Posterior vena cava (tissue), 2 donors: ENCODE data around the gene PSMD6. TPM values are rescaled to one million over a fixed set of nuclear protein-coding genes. Genes with fewer than 3 reads are reported as not detected.

Experiments used
- DNase-seq: peaks from one replicate; pipeline ENCODE4 v3.0.0-alpha.2; 2020; ENCODE audit warnings: low spot score
- intact Hi-C, 2 donors: fragments of 100-400 bp; cut with DNase I; formaldehyde crosslinking; loops; one replicate each; pipeline versions ENCODE4 v1.14.1 to v1.14.2; 2022 to 2023
- total RNA-seq, 2 donors: library from RNA; stranded (reverse); fragmentation: NEBNext Ultra II Directional; extraction: Animal tissue kit (Norgen Biotek cat#: 25700); gene quantifications; one replicate each; pipeline ENCODE4 v1.2.1, GENCODE V29; 2021
- donor health status: DM: yes; HTN: yes; CAD: no.
- donor health status: DM: yes; HTN: yes; CAD: no.

The PSMD6 gene
- total RNA-seq, 2 donors from 2014 or later = 53.3 to 62.7 TPM

DNA sequence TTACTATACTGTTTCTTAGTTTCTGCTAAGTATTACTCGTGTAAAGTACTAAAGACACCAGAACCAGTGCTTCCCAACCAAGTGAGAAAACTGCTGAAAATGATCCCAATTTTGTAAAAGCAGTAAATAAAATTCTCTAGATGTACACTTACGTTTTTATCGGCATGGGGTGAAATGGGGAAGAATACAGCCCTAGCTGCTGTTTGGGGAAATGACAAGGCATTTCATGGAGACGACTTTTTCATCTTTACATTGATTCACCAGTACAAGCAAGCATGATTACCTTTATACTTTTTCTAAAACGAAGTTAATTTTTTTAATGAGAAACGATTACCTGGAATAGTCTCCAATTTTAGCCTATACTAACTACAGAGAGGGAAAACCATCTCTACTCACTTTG, 1.4 kb downstream of the PSMD6 start:
- intact Hi-C loops = loop anchor here in 1 of 2 donors (5.0 kb wide), 2 partner anchors 190 to 650 kb away; no protein-coding TSS in a partner anchor
- DNase-seq = no peak

DNA sequence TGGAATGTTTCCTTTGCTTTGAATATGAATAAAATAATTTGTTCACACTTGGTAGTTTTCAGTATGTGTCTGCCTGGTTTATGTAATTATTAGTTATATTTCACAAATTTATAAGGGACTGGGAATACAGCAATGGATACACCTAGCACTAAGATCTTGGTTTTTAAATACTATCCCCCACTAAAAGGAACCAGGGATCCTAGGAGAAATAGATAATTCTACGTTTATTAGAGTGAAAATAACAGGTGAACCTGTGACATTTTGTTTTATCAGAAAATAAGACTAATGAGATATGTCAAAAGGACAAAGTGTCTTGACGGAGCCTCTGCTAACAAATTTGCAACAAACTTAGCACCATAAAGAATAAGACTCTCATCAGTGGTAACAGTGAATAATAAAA, 3.4 kb downstream of the PSMD6 start:
- intact Hi-C loops = loop anchor here in 1 of 2 donors (5.0 kb wide), 2 partner anchors 192 to 648 kb away; no protein-coding TSS in a partner anchor
- DNase-seq = no peak

DNA sequence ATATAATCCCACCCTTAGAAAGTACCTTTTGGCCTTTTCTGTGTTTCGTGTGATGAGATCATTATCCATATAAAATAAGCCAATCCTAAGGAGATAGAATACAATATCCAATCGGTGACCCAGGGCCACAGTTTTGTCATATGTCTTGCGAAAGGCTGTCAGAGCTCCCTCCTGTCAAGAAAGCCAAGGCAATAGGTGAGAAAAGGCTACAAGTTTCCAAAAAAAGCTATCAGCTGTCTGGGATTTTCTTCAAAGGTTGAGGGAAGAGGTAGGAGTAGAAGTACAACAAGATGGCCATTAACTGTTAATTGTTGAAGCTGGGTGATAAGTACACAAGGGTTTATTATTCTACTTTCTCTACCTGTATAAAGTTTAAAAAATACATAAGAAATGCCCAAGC, 4.0 kb downstream of the PSMD6 start:
- intact Hi-C loops = no loop called here
- no peak for DNase-seq

DNA sequence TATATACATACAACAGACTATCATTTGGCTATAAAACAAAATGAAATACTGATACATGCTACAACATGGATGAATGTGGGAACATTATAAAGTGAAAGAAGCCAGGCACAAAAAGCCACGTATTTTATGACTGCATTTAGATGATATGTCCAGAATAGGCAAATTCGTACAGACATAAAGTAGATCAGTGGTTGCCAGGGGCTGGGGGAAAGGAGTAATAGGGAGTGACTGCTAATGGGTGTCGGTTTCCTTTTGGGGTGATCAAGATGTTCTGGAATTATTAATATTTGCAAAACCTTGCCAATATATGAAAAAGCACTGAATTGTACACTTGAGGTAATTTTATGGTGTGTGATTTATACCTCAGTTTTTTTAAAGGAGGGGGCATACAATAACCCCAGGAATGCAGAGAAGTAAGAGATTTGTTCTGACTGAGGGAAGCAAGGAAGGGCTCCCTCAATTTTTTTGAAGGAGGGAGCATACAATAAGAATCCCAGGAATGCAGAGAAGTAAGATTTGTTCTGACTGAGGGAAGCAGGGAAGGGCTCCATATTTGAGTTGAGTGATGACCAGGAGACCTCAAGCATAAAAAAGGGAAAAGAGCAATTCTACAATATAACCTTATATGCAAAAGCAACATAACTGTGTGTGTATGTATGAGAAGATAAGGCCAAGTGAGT, 6.2 kb downstream of the PSMD6 start:
- DNase-seq = no peak
- intact Hi-C loops = no loop called here

DNA sequence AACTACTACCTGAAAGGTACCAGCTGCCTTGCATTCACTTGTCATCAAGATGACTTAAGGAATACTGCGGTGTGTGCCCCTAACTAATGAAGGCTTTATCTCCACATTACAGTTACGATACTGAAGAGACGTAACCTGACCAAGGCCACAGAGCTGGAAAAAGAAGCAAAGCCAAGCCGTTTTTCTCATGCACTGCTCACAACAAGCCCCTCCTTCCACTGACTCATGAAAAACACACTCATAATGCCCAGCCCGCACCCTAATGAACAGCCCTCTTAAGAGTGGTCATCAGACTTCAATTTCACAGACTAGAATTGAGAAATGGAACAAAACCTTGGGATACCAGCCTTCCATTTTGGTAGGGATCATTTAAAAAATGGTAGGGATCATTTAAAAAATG, 11.6 kb downstream of the PSMD6 start:
- intact Hi-C loops = no loop called here

DNA sequence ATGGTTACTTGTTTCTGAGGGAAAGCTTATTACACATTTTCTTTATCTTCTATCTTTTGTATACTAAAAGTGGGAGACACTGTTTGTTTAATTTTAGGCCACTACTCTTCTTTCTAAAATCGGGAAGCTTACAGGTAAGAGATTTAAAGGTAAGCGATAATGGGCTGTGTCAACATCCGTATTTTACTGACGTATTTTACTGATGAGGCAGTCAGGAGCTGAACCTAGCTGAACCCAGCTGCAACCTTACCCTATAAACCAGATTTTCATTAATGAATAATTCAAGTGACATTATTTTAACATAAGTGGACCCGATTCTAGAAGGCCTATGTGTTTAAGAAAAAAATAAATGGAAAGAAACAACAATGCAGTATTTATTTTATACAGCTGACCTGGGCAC, 13.1 kb downstream of the PSMD6 start:
- intact Hi-C loops = no loop called here
- no peak for DNase-seq

More for the DNA sequence above, 11.6 kb downstream of the PSMD6 start:
- DNase-seq = no peak

DNA sequence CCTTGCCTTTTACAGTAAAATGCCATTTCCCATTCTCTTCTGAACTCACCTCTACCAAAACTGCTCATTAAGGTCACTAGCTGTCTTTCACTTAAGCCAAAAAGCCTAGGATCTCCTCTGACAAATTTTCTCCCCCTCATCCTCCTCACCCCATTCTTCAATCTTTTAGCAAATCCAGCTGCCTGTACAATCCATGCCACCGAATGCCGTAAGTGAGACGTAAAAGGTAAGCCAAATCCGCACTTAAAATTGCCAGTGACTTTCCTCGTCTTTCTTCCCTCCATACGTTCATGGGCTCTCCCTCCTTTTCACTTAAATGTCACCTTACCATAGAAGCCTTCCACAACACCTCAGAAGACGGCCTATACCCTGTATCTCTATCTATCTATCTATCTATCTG, 13.8 kb downstream of the PSMD6 start:
- intact Hi-C loops = no loop called here
- no peak for DNase-seq

DNA sequence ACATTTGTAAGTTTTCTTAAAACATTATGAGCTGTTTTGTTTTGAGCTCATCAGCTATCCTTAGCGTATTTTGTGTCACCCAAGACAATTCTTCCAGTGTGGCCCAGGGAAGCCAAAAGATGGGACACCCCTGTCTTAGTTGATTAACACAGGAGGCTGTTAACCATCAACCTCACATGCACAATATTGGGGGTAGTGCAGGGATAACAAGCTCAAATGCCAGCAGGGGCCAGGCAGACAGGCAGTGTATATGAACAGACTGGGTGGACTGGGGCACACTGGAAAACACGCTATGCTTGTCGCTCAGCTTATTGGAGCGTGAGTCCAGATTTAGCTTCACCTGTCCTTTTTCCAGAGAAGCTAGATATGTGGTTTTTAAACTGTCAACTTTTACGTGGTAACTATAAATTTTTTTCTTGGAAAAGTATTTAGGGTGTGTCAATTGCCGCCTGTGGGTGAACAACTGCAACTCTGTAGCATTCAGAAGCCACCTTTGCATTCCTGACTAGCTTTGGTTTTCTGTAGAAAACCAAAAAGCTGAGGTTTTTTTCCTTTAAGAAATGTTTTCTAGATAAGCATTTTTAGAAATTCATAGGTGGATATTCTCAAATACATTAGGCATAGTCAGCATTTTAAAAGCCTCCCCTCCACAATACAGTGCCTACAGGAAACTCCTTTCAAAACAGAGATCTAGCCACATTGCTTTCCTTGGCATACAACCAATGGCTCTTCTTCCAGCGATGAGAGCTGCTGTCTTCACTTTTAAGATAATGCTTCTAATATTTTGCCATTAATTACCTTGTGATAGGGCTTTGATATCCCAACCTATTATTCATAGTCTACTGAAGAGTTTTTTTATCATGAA, 14.6 kb downstream of the PSMD6 start:
- no peak for DNase-seq
- intact Hi-C loops = no loop called here

DNA sequence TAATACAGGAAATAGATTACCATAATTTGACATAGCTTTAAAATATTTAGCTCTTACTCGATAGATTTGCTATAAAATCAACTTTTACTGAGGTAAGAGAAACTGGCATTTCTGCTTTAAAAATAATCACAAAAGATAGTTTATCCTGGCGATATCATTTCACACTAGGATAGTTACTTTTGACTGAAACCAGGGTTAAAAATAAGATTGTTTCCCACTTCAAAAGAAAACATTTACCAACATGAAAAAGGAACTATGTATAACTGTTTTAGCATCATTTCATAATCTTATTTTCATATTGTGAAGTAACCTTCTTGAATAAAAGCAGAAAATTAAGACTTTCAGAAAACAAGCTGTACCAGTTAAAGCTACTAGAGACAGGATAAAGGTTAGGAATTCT, 15.3 kb downstream of the PSMD6 start:
- intact Hi-C loops = no loop called here
- no peak for DNase-seq

DNA sequence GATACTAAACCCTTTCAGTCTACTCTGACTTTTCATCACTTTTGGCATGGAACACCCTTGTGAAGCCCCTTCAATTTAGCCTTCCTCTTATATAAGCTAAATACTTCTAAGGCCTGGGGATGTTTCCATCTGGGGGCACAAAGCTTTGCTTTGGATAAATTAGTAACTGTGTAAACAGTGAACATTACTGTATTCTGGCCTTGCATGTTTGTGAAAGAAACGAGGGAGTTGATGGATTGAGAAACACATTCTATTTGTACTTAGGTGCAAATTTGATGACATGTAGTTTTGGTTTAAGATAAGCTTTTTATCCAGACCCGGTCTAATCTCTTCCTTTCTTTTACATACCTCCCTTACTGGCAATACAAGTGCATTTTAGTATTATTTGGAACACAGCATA, 19.7 kb downstream of the PSMD6 start:
- intact Hi-C loops = no loop called here
- no peak for DNase-seq

DNA sequence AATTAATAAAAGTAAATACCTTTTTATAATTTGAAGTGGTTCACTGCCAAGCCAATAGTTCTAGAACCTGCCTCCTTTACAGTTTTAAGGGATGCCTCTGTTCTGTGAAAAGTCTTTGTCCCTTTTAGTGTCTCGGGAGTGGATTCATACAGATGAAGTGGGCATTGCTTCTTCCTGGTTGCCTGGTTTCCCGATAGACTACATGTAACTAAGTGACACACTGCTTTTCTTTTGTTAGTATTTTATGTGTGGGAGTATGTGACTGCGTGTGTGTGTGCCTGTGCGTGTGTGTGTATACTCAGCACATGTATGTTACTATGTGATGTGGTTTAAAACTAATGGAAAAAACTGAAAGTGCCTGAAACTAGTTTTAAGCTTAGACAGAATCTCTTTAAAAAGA, 21.1 kb downstream of the PSMD6 start:
- DNase-seq = no peak
- intact Hi-C loops = no loop called here

DNA sequence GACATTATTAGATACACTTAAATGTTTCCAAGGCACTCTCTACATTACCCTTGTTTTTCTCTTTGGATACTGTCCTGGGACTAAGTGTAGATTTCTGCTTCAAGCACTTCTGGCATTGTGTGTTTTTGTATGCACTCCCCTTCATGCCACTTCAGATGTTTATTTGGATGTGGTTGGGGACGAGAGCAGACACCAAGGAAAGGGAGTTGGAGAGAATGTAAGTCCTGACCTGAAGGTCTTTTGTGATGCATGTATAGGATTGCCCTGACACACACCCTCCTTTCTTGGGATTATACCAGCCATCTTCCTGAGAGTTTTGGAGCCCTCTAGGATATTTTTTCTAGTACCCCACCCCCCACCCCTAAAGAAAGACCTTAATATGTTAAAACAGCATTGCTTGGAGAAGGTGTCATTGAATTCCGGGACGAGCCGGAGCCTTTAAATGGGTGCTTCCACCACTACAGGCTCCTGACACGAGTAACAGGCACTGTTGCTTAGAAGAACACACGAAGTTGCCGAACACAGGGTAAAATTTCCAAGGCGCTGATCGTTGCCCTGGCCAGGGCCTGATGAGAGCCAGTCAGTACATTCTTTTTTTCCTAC, 22.7 kb downstream of the PSMD6 start:
- intact Hi-C loops = no loop called here
- no peak for DNase-seq

DNA sequence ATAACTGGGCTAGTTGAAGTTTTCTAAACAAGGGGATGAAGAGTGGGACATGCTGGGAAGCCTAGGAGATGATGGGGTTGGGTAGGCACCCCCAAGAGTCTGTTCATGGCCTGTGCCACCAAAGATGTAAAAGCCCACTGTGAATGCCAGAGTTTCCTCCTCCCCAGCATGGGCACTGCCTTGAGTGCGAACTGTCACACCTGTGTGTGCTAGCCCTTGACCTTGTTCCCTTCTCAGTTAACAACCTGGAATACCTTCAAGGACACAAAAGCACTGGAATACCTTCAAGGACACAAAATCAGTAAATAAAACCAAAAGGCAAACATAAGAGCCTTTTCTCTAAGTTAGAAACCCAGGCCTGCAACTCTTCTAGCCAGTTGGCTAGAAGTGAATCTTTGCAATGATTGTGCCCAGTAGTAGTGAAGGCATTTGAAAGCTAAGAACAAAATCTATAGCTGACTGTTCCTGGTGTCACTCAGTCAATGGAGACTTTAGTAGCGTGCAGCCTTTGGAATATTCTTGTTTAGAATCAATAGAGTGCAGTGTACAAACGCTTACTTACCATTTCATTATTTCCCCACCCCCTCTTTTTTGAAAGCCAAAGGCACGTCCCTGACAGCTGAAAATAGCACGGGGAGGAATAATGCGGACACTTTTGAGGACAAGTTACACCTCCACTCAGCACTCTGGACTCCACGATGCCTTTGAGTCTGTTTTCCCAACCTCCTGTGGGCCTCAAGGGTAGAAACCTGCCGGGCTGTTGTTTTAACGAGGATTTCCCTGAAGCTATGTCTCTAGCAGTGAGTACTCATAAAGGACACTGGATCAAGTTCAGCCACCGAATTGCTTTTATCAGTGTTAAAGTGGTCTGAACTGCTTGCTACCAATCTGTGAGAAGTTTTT, 24.2 kb downstream of the PSMD6 start:
- no peak for DNase-seq
- intact Hi-C loops = loop anchor here (10.0 kb wide), 1 partner anchor 84 kb away; the partner anchor contains the start of gene SCAANT1 (in 2 of the 2)

DNA sequence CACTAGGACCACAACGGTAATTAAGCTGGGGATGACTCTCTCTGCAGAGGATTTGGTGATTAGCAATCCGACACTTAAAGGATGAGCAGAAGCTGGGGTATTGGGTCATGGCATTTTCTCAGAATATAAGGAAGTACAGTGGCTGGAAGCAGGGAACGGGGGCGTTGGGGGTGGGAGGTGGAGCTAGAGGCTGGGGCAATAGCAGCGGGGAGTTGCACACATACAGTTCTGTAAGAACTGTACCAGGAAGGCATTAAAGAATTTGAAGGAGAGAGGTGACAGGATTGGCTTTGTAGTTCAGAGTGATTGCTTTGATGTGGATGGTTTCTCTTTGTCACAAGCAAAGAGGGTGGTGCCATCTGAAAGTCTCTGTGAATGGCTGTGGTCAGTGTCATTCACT, 28.2 kb downstream of the PSMD6 start:
- intact Hi-C loops = loop anchor here (2.0 to 10.0 kb wide), 2 partner anchors 18 to 80 kb away; partner anchors contain the start of gene SCAANT1 (in 2 of the 2)
- no peak for DNase-seq

DNA sequence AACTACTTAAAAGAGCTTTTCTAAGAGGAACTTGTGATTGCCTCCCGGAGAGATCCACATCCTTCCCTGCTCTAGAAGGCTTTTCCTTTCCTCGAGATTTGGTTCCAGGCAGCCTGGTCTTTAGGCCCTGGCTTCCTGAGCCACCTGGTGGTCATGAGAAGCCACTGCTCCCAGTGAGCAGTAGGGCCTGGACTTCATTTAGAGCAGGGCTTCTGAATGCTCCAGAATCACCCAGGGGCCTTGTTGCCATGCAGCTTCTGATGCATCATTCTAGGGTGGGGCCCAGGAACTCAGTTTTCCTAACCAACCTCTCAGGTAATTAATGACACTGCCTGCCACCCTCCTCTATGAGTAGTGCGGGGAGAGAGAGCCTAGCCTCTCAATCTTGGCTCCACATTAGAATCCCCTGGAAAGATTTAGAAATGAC, 29.6 kb downstream of the PSMD6 start:
- intact Hi-C loops = loop anchor here (2.0 to 10.0 kb wide), 2 partner anchors 17 to 79 kb away; partner anchors contain the start of gene SCAANT1 (in 2 of the 2)
- DNase-seq = peak; percentile 85

DNA sequence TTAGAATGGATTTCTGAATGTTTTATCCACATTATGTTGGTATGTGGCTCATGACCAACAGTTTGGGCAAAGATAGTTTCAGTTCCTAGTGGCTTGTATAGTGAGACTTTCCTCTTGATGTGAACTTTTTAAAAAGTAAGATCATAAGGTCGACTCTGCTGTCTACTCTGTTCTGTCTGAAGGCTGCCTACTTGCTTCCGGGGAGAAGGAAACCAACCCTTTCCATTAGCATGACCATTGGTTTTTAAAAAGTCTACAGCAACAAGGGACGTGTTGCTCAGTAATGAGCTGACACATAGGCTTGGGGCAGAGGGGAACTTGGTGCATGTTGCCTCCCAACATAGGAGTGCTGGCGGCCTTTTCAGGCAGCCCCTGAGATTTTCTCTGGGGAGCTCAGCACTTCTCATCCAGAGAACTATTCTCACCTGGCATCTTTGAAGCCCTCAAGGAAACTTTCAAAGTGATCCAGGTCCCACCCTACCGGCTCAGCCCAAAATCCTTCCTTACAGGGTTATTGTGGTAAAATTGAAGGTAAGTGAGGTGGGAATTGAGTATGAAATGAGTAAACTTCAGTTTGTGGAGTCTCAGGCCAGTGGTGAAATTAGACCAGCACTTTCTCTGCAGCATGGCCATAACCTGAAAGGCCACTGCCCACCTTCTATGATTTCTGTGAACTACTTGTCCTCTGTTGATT, 30.6 kb downstream of the PSMD6 start:
- DNase-seq = no peak
- intact Hi-C loops = loop anchor here (10.0 kb wide), 1 partner anchor 78 kb away; the partner anchor contains the start of gene SCAANT1 (in 2 of the 2)

DNA sequence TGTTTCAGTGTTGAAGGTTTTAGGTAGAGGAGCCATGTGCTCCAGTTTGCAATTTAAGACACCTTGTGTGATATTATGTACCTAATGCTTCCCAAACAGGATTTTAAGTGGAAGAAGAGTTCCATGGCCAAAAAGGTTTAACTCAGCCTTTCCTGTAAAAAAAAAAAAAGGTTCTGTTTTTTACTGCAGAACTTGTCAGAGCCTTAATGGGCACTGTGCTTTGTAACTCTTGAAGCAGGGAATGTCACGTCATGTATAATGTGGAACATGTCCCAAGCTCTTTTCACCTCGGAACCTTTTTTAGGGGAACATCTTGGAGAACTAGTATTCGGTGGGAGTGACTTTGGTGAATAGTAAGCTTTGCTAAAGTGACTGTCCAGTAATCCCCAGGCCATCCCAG, 31.6 kb downstream of the PSMD6 start:
- DNase-seq = no peak
- intact Hi-C loops = loop anchor here (10.0 kb wide), 1 partner anchor 77 kb away; the partner anchor contains the start of gene SCAANT1 (in 2 of the 2)

DNA sequence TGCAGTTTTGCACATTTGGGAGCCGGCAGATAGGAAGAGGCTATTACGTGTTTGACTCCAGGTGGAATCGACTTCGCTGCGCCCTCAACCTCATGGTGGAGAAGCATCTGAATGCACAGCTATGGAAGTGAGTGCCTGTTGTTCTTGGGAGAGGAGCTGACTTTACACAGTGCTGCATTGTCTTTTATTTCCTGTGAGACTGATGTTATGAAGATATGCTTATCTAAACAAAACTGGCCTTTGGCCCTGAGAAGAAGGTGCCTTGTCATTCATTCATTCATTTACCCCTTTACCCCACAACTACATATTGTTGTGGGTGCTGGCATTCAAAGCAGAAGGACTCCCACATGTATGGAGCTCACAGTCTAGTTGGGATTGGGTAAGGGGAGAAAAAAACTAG, 32.6 kb downstream of the PSMD6 start:
- no peak for DNase-seq
- intact Hi-C loops = loop anchor here (10.0 kb wide), 1 partner anchor 76 kb away; the partner anchor contains the start of gene SCAANT1 (in 2 of the 2)
